HG03565 (cell line): Measurements from ENCODE around the gene DCTN5.
A peak's percentile ranks its signal among the peaks of the same experiment; 100 is the strongest.

Experiments used
- ATAC-seq: cut with Tn5 transposase; IDR thresholded peaks from one replicate; pipeline ENCODE4 v1.9.1; 2021; ENCODE audit warnings: mild to moderate bottlenecking, moderate library complexity; ENCODE audit not compliant: unreplicated experiment

The DCTN5 gene

GRCh38 chr16:23651943-23652468, 10.7 kb downstream of the DCTN5 start:
- peak; percentile 64 for ATAC-seq

- ATAC-seq = no peak
Measured at GRCh38 chr16:23663918-23664317, 22.7 kb downstream of the DCTN5 start.

GRCh38 chr16:23666571-23667354, 25.5 kb downstream of the DCTN5 start:
- no peak for ATAC-seq

- no peak for ATAC-seq
Measured at GRCh38 chr16:23667355-23667659, 26.0 kb downstream of the DCTN5 start.

GRCh38 chr16:23668225-23668624, 27.0 kb downstream of the DCTN5 start:
- ATAC-seq = no peak

GRCh38 chr16:23668873-23669272, 27.6 kb downstream of the DCTN5 start:
- ATAC-seq = no peak

- peak; percentile 92 for ATAC-seq
Measured at GRCh38 chr16:23670137-23670776, 29.0 kb downstream of the DCTN5 start.

GRCh38 chr16:23673971-23674614, 32.8 kb downstream of the DCTN5 start:
- ATAC-seq = no peak

- no peak for ATAC-seq
Measured at GRCh38 chr16:23676924-23677480, 35.7 kb downstream of the DCTN5 start.

GRCh38 chr16:23678430-23679273, 37.4 kb downstream of the DCTN5 start, which contains the start of gene PLK1:
Gene PLK1, plus strand, starts transcription at chr16:23678889. Its CDS starts 44 bp downstream, at chr16:23678933.
- ATAC-seq = peak; percentile 80

GRCh38 chr16:23679274-23679985, 38.2 kb downstream of the DCTN5 start:
- no peak for ATAC-seq

- ATAC-seq = no peak
Measured at GRCh38 chr16:23679986-23680336, 38.7 kb downstream of the DCTN5 start.

- ATAC-seq = no peak
Measured at GRCh38 chr16:23682181-23682580, 40.9 kb downstream of the DCTN5 start.

GRCh38 chr16:23683487-23683886, 42.2 kb downstream of the DCTN5 start:
- no peak for ATAC-seq

- ATAC-seq = no peak
Measured at GRCh38 chr16:23687034-23687808, 46.0 kb downstream of the DCTN5 start.

- ATAC-seq = no peak
Measured at GRCh38 chr16:23689442-23690187, 48.3 kb downstream of the DCTN5 start.

GRCh38 chr16:23690771-23691482, 49.7 kb downstream of the DCTN5 start:
- ATAC-seq = no peak
